ENCODE results near the gene CDK17.
"Not testable (repeated sequence)": the region's sequence is repeated elsewhere in the genome, so short reads cannot be mapped to it uniquely, and the experiment has no call there.

Gene CDK17

GRCh38 chr12:96432496-96433321 is 32.5 kb upstream of the CDK17 start:
- not testable (repeated sequence) for H3K9me3 ChIP-seq (ENCODE audit: control insufficient read depth, low read length); H3K36me3 ChIP-seq (ENCODE audit: control insufficient read depth, insufficient read depth, low read length); H3K27me3 ChIP-seq (ENCODE audit: control insufficient read depth, insufficient read depth, low read length); H3K4me1 ChIP-seq (ENCODE audit: control insufficient read depth, insufficient read depth, low read length); H3K4me3 ChIP-seq (ENCODE audit: low read length); H3K9ac ChIP-seq (ENCODE audit: low read length)

GRCh38 chr12:96431067-96431466 is 30.8 kb upstream of the CDK17 start:
- Histone ChIP-seq H3K9ac (ENCODE audit: low read length) (no peak overlapping the region), H3K9me3 (ENCODE audit: control insufficient read depth, low read length) (no peaks in the 10 kb centered on the region), H3K36me3 (ENCODE audit: control insufficient read depth, insufficient read depth, low read length) (no peaks in the 10 kb centered on the region), H3K27me3 (ENCODE audit: control insufficient read depth, insufficient read depth, low read length) (no peaks in the 10 kb centered on the region), H3K4me1 (ENCODE audit: control insufficient read depth, insufficient read depth, low read length) (no peaks in the 10 kb centered on the region), H3K4me3 (ENCODE audit: low read length) (no peak overlapping the region)

GRCh38 chr12:96427269-96427729 is 27.1 kb upstream of the CDK17 start:
- Histone ChIP-seq H3K36me3 (ENCODE audit: control insufficient read depth, insufficient read depth, low read length) (no peaks in the 10 kb centered on the region), H3K27me3 (ENCODE audit: control insufficient read depth, insufficient read depth, low read length) (no peaks in the 10 kb centered on the region), H3K4me3 (ENCODE audit: low read length) (no peak overlapping the region), H3K9me3 (ENCODE audit: control insufficient read depth, low read length) (no peaks in the 10 kb centered on the region), H3K4me1 (ENCODE audit: control insufficient read depth, insufficient read depth, low read length) (no peaks in the 10 kb centered on the region), H3K9ac (ENCODE audit: low read length) (no peak overlapping the region)

GRCh38 chr12:96425951-96426350 is 25.7 kb upstream of the CDK17 start:
- H3K4me1 ChIP-seq (ENCODE audit: control insufficient read depth, insufficient read depth, low read length): no peaks in the 10 kb centered on the region
- no peak overlapping the region for H3K9ac ChIP-seq (ENCODE audit: low read length)
- no peak overlapping the region for H3K4me3 ChIP-seq (ENCODE audit: low read length)
- no peaks in the 10 kb centered on the region for H3K36me3 ChIP-seq (ENCODE audit: control insufficient read depth, insufficient read depth, low read length)
- H3K9me3 ChIP-seq (ENCODE audit: control insufficient read depth, low read length): no peaks in the 10 kb centered on the region
- H3K27me3 ChIP-seq (ENCODE audit: control insufficient read depth, insufficient read depth, low read length): no peaks in the 10 kb centered on the region

- no peak overlapping the region for H3K9ac ChIP-seq (ENCODE audit: low read length)
- H3K36me3 ChIP-seq (ENCODE audit: control insufficient read depth, insufficient read depth, low read length): no peaks in the 10 kb centered on the region
- H3K4me3 ChIP-seq (ENCODE audit: low read length): no peak overlapping the region
- no peaks in the 10 kb centered on the region for H3K27me3 ChIP-seq (ENCODE audit: control insufficient read depth, insufficient read depth, low read length)
- H3K4me1 ChIP-seq (ENCODE audit: control insufficient read depth, insufficient read depth, low read length): no peaks in the 10 kb centered on the region
- H3K9me3 ChIP-seq (ENCODE audit: control insufficient read depth, low read length): no peaks in the 10 kb centered on the region
Observed at GRCh38 chr12:96425321-96425720, 25.1 kb upstream of the CDK17 start.

- no peaks in the 10 kb centered on the region for H3K36me3 ChIP-seq (ENCODE audit: control insufficient read depth, insufficient read depth, low read length)
- H3K4me3 ChIP-seq (ENCODE audit: low read length): no peak overlapping the region
- H3K9ac ChIP-seq (ENCODE audit: low read length): no peak overlapping the region
- no peaks in the 10 kb centered on the region for H3K9me3 ChIP-seq (ENCODE audit: control insufficient read depth, low read length)
- no peaks in the 10 kb centered on the region for H3K4me1 ChIP-seq (ENCODE audit: control insufficient read depth, insufficient read depth, low read length)
- H3K27me3 ChIP-seq (ENCODE audit: control insufficient read depth, insufficient read depth, low read length): no peaks in the 10 kb centered on the region
Observed at GRCh38 chr12:96424601-96425000, 24.4 kb upstream of the CDK17 start.

- H3K4me1 ChIP-seq (ENCODE audit: control insufficient read depth, insufficient read depth, low read length): no peaks in the 10 kb centered on the region
- no peaks in the 10 kb centered on the region for H3K36me3 ChIP-seq (ENCODE audit: control insufficient read depth, insufficient read depth, low read length)
- H3K9me3 ChIP-seq (ENCODE audit: control insufficient read depth, low read length): no peaks in the 10 kb centered on the region
- H3K27me3 ChIP-seq (ENCODE audit: control insufficient read depth, insufficient read depth, low read length): no peaks in the 10 kb centered on the region
- no peak overlapping the region for H3K9ac ChIP-seq (ENCODE audit: low read length)
- no peak overlapping the region for H3K4me3 ChIP-seq (ENCODE audit: low read length)
Observed at GRCh38 chr12:96422192-96422591, 22.0 kb upstream of the CDK17 start.

- Histone ChIP-seq H3K36me3 (ENCODE audit: control insufficient read depth, insufficient read depth, low read length) (no peaks in the 10 kb centered on the region), H3K4me3 (ENCODE audit: low read length) (no peak overlapping the region), H3K4me1 (ENCODE audit: control insufficient read depth, insufficient read depth, low read length) (no peaks in the 10 kb centered on the region), H3K9me3 (ENCODE audit: control insufficient read depth, low read length) (no peaks in the 10 kb centered on the region), H3K27me3 (ENCODE audit: control insufficient read depth, insufficient read depth, low read length) (no peaks in the 10 kb centered on the region), H3K9ac (ENCODE audit: low read length) (no peak overlapping the region)
Observed at GRCh38 chr12:96421014-96421413, 20.8 kb upstream of the CDK17 start.

- H3K4me3 ChIP-seq (ENCODE audit: low read length): no peak overlapping the region
- no peaks in the 10 kb centered on the region for H3K9me3 ChIP-seq (ENCODE audit: control insufficient read depth, low read length)
- H3K9ac ChIP-seq (ENCODE audit: low read length): no peak overlapping the region
- no peaks in the 10 kb centered on the region for H3K4me1 ChIP-seq (ENCODE audit: control insufficient read depth, insufficient read depth, low read length)
- no peaks in the 10 kb centered on the region for H3K36me3 ChIP-seq (ENCODE audit: control insufficient read depth, insufficient read depth, low read length)
- H3K27me3 ChIP-seq (ENCODE audit: control insufficient read depth, insufficient read depth, low read length): no peaks in the 10 kb centered on the region
Observed at GRCh38 chr12:96420277-96420835, 20.1 kb upstream of the CDK17 start.

GRCh38 chr12:96419576-96420276 is 19.5 kb upstream of the CDK17 start:
- no peak overlapping the region for H3K9ac ChIP-seq (ENCODE audit: low read length)
- H3K4me3 ChIP-seq (ENCODE audit: low read length): no peak overlapping the region
- H3K36me3 ChIP-seq (ENCODE audit: control insufficient read depth, insufficient read depth, low read length): no peaks in the 10 kb centered on the region
- H3K27me3 ChIP-seq (ENCODE audit: control insufficient read depth, insufficient read depth, low read length): no peaks in the 10 kb centered on the region
- H3K4me1 ChIP-seq (ENCODE audit: control insufficient read depth, insufficient read depth, low read length): no peaks in the 10 kb centered on the region
- no peaks in the 10 kb centered on the region for H3K9me3 ChIP-seq (ENCODE audit: control insufficient read depth, low read length)

- not testable (repeated sequence) for H3K36me3 ChIP-seq (ENCODE audit: control insufficient read depth, insufficient read depth, low read length); H3K27me3 ChIP-seq (ENCODE audit: control insufficient read depth, insufficient read depth, low read length); H3K9ac ChIP-seq (ENCODE audit: low read length); H3K4me3 ChIP-seq (ENCODE audit: low read length); H3K9me3 ChIP-seq (ENCODE audit: control insufficient read depth, low read length); H3K4me1 ChIP-seq (ENCODE audit: control insufficient read depth, insufficient read depth, low read length)
Observed at GRCh38 chr12:96417688-96418087, 17.4 kb upstream of the CDK17 start.

GRCh38 chr12:96416033-96416799 is 16.0 kb upstream of the CDK17 start:
- Histone ChIP-seq H3K36me3 (ENCODE audit: control insufficient read depth, insufficient read depth, low read length) (no peaks in the 10 kb centered on the region), H3K4me3 (ENCODE audit: low read length) (no peak overlapping the region), H3K9me3 (ENCODE audit: control insufficient read depth, low read length) (no peaks in the 10 kb centered on the region), H3K9ac (ENCODE audit: low read length) (no peak overlapping the region), H3K4me1 (ENCODE audit: control insufficient read depth, insufficient read depth, low read length) (no peaks in the 10 kb centered on the region), H3K27me3 (ENCODE audit: control insufficient read depth, insufficient read depth, low read length) (no peaks in the 10 kb centered on the region)
